Temporal lobe (tissue), 2 donors: ENCODE results near the gene TOMM20L. TPM values are rescaled to one million over a fixed set of nuclear protein-coding genes. Genes with fewer than 3 reads are reported as not detected.

ENCODE experiments used
- small RNA-seq: library from RNA; depleted of rRNA; stranded (forward); fragments of <200 nt; gene quantifications from one replicate; pipeline ENCODE3, GENCODE V24; 2014; ENCODE audit warnings: low replicate concordance
- total RNA-seq: library from RNA; depleted of rRNA; stranded (reverse); fragments of >200 nt; gene quantifications from one replicate; pipeline ENCODE4 v1.2.3, GENCODE V29; 2014

TOMM20L gene
- total RNA-seq, 1 donor from 2014 or later, result not detected

Small RNAs within 50 kb of the gene (small RNA-seq; reads per million reads assigned to genes)
- not detected for gene RF00019

Other genes starting within 250 kb of the TOMM20L start
- gene ARMH4, start 243.7 kb upstream of the TOMM20L start, total RNA-seq, result 75.0 TPM
- 99.1 TPM for gene ACTR10, start 195.8 kb upstream of the TOMM20L start, total RNA-seq
- gene PSMA3, start 151.1 kb upstream of the TOMM20L start, total RNA-seq, result 38.8 TPM
- 50.9 TPM for gene ARID4A, start 97.4 kb upstream of the TOMM20L start, total RNA-seq
- 19.2 TPM for gene TIMM9, start 31.6 kb downstream of the TOMM20L start, total RNA-seq
- 21.4 TPM for gene KIAA0586, start 31.8 kb downstream of the TOMM20L start, total RNA-seq
- gene DACT1, start 242.0 kb downstream of the TOMM20L start, total RNA-seq, result 133 TPM